Panc1 (cell line): ENCODE measurements around the gene MTRF1L. TPM values are rescaled to one million over a fixed set of nuclear protein-coding genes. Genes with fewer than 3 reads are reported as not detected.

Source experiments
- ATAC-seq: fragments of 200-7000 bp; cut with Tn5 transposase; 2 replicates; pipeline ENCODE4 v1.9.1; 2020; ENCODE audit warnings: mild to moderate bottlenecking, moderate library complexity
- BruUV-seq: library from RNA; stranded (reverse); fragments of 400-500 nt; replicated peaks from 2 replicates; lab custom pipeline; 2021; lab: Mats Ljungman, UMichigan
- CTCF ChIA-PET: fragments of 300-600 bp; sonication (Branson Sonifier 250); formaldehyde crosslinking; loops from one replicate; lab custom pipeline; 2022; ENCODE audit warnings: antibody characterized with exemption; lab: Charles Lee
- POLR2A ChIA-PET: fragments of 300-600 bp; sonication (Branson Sonifier 250); formaldehyde crosslinking; loops from one replicate; lab custom pipeline; 2022; ENCODE audit warnings: antibody characterized with exemption; lab: Charles Lee
- DNase-seq: peaks from one replicate; pipeline ENCODE4 v3.0.0-alpha.2; 2010; ENCODE audit warnings: low read depth, low spot score
- H3K27ac ChIP-seq: 2 replicates; pipeline ENCODE4 v1.5.1; 2011; ENCODE audit warnings: mild to moderate bottlenecking, low read length, inconsistent platforms
- H3K27me3 ChIP-seq: fragments of 200-500 bp; sonication (Bioruptor generic); 2 replicates; pipeline ENCODE4 v1.6.0; 2014; ENCODE audit warnings: low read length, inconsistent platforms; ENCODE audit not compliant: control insufficient read depth, insufficient read depth
- H3K36me3 ChIP-seq: fragments of 200-500 bp; sonication (Bioruptor generic); 2 replicates; pipeline ENCODE4 v1.5.1; 2014; ENCODE audit warnings: inconsistent platforms, mild to moderate bottlenecking, low read length, moderate library complexity; ENCODE audit not compliant: control insufficient read depth, insufficient read depth
- H3K4me1 ChIP-seq: 2 replicates; pipeline ENCODE4 v1.5.1; 2011; ENCODE audit warnings: inconsistent platforms, mild to moderate bottlenecking, low read length, moderate library complexity; ENCODE audit not compliant: control insufficient read depth, insufficient read depth
- H3K4me3 ChIP-seq, 2 experiments: 2 replicates each; pipeline ENCODE4 v1.5.1; 2011 to 2012; ENCODE audit warnings: low read depth in 2 of 2, low read length in 2 of 2, mild to moderate bottlenecking in 2 of 2, inconsistent platforms in 1 of 2, moderate library complexity in 1 of 2
- H3K9me3 ChIP-seq: fragments of 200-500 bp; sonication (Bioruptor generic); 2 replicates; pipeline ENCODE4 v1.5.1; 2014; ENCODE audit warnings: low read depth, mild to moderate bottlenecking, inconsistent platforms, low read length, moderate library complexity; ENCODE audit not compliant: control insufficient read depth, insufficient read depth
- CTCF ChIP-seq: fragments of 450-650 bp; IDR thresholded peaks from 2 replicates; pipeline ENCODE4 v1.5.1; 2017; ENCODE audit warnings: mild to moderate bottlenecking
- POLR2AphosphoS5 ChIP-seq: IDR thresholded peaks from 2 replicates; pipeline ENCODE4 v1.6.1; 2012; ENCODE audit warnings: mild to moderate bottlenecking, low read depth, low read length, moderate library complexity
- SIN3A ChIP-seq: IDR thresholded peaks from 2 replicates; pipeline ENCODE4 v1.6.1; 2012; ENCODE audit warnings: low read depth, mild to moderate bottlenecking, low read length, moderate library complexity, borderline replicate concordance; ENCODE audit not compliant: insufficient read depth
- TCF7L2 ChIP-seq: IDR thresholded peaks from 2 replicates; pipeline ENCODE4 v1.6.1; 2011; ENCODE audit warnings: mild to moderate bottlenecking, low read depth, low read length, inconsistent platforms
- in situ Hi-C: cut with HindIII; loops from 2 replicates; pipeline ENCODE4 v1.10.0; 2016; ENCODE audit warnings: low sequenced_read_pairs, low pct_unique_long_range_greater_than_20kb
- intact Hi-C: fragments of 100-400 bp; cut with micrococcal nuclease; formaldehyde crosslinking; loops from one replicate; pipeline ENCODE4 v1.10.0; 2022; ENCODE audit not compliant: unreplicated experiment
- total RNA-seq: library from RNA; stranded (reverse); gene quantifications from one replicate; pipeline ENCODE4 v1.2.1, GENCODE V29; 2021; ENCODE audit not compliant: unreplicated experiment
- TF ChIP-seq, protein P1 (sequence below), 2 experiments: IDR thresholded peaks; 2 replicates each; pipeline ENCODE4 v1.6.1; 2011 to 2012; ENCODE audit warnings: low read depth in 2 of 2, control low read depth in 1 of 2, low read length in 1 of 2, mild to moderate bottlenecking in 1 of 2, moderate library complexity in 1 of 2; ENCODE audit not compliant: insufficient read depth in 1 of 2

MTRF1L gene
- total RNA-seq, 1 experiment from 2014 or later = 22.7 TPM

GRCh38 chr6:152973916-152974315 is 28.6 kb downstream of the MTRF1L start:
- BruUV-seq = no TSS peak
- Histone ChIP-seq H3K4me3 (no peak overlapping the region), H3K27ac (no peak overlapping the region), H3K36me3 (peaks cover 68% of the 10 kb centered on the region), H3K4me1 (peaks cover 28% of the 10 kb centered on the region; the same call in 1 of the 2 replicates), H3K9me3 (no peaks in the 10 kb centered on the region), H3K27me3 (no peaks in the 10 kb centered on the region)
- TF ChIP-seq SIN3A (no peak), CTCF (no peak), POLR2AphosphoS5 (no peak), TCF7L2 (no peak)
- TF ChIP-seq, protein P1, sequence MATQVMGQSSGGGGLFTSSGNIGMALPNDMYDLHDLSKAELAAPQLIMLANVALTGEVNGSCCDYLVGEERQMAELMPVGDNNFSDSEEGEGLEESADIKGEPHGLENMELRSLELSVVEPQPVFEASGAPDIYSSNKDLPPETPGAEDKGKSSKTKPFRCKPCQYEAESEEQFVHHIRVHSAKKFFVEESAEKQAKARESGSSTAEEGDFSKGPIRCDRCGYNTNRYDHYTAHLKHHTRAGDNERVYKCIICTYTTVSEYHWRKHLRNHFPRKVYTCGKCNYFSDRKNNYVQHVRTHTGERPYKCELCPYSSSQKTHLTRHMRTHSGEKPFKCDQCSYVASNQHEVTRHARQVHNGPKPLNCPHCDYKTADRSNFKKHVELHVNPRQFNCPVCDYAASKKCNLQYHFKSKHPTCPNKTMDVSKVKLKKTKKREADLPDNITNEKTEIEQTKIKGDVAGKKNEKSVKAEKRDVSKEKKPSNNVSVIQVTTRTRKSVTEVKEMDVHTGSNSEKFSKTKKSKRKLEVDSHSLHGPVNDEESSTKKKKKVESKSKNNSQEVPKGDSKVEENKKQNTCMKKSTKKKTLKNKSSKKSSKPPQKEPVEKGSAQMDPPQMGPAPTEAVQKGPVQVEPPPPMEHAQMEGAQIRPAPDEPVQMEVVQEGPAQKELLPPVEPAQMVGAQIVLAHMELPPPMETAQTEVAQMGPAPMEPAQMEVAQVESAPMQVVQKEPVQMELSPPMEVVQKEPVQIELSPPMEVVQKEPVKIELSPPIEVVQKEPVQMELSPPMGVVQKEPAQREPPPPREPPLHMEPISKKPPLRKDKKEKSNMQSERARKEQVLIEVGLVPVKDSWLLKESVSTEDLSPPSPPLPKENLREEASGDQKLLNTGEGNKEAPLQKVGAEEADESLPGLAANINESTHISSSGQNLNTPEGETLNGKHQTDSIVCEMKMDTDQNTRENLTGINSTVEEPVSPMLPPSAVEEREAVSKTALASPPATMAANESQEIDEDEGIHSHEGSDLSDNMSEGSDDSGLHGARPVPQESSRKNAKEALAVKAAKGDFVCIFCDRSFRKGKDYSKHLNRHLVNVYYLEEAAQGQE (IDR thresholded peaks at IDR 0.05; ENCODE audit: insufficient read depth in 1 of 2, low read depth in 2 of 2, low read length in 1 of 2) = no peak
- DNase-seq (no peak), ATAC-seq (no peak)
- intact Hi-C loops (no loop called here), in situ Hi-C loops (no loop called here)
- ChIA-PET POLR2A (interaction anchor here (0.6 kb wide), 1 partner anchor 631 kb away, joined by 3 read pairs; no protein-coding TSS in a partner anchor), CTCF (interaction anchor here (0.7 kb wide), 1 partner anchor 157 kb away, joined by 7 read pairs; the partner anchor contains the start of gene RGS17)

DNA sequence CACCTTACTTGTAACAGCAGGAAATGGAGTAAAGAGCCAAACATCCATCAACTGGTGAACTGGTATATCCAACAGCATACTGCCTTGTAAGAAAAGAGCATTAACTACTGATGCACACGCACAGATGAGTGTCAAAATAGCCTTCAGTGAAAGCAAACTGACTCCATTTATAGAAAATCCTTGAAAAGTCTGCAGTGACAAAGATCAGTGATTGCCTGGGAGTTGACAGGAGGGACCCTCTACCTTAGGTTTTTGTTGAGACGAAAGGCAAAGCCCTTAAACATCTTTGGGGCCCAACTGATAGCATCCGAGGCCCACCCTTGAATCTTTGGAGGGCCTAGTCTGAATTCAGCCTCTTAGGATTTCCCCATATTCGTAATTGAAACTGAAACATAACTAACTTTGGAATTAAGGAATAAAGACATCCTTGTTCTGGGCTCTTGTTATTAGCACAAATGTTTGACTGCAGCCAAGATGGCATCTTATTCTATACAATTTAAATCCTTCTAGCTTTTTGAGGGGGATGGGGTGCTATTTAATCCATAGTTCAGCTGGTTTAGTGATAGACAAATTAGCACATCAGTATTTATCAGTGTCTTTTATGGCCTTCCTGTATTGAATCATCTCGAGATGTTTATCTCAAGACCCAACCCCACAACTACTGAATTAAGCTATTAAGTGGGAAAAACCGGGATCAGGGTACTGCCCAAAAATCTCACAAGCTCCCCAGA is 32.7 kb downstream of the MTRF1L start:
- ATAC-seq = 0 out of 2 replicates have a peak, but pooled peaks have one; percentile 34

More for the DNA sequence above, 32.7 kb downstream of the MTRF1L start:
- intact Hi-C loops (no loop called here), in situ Hi-C loops (no loop called here)
- no TSS peak for BruUV-seq
- no peak for DNase-seq
- TF ChIP-seq SIN3A = no peak
- TF ChIP-seq POLR2AphosphoS5 = no peak
- no peak for TF ChIP-seq TCF7L2
- TF ChIP-seq CTCF = no peak
- TF ChIP-seq, protein P1 (IDR thresholded peaks at IDR 0.05; ENCODE audit: insufficient read depth in 1 of 2, low read depth in 2 of 2, low read length in 1 of 2) = no peak
- no peaks in the 10 kb centered on the region for H3K27me3 ChIP-seq
- H3K36me3 ChIP-seq = peaks cover 42% of the 10 kb centered on the region
- CTCF ChIA-PET = no interaction called here
- H3K4me3 ChIP-seq = no peak overlapping the region
- H3K9me3 ChIP-seq = no peaks in the 10 kb centered on the region
- POLR2A ChIA-PET = no interaction called here
- no peak overlapping the region for H3K27ac ChIP-seq
- H3K4me1 ChIP-seq = peaks cover 2% of the 10 kb centered on the region; the same call in 1 of the 2 replicates
